K562 (cell line): ENCODE results near the gene PACC1. TPM values are rescaled to one million over a fixed set of nuclear protein-coding genes. Genes with fewer than 3 reads are reported as not detected.

Experiments used
- ADNP ChIP-seq: fragments of 200-800 bp; sonication (Bioruptor generic); IDR thresholded peaks from 2 replicates; pipeline ENCODE4 v1.6.1; 2016; ENCODE audit warnings: missing genetic modification characterization, missing compliant biosample characterization
- ARID1B ChIP-seq: fragments of 450-650 bp; IDR thresholded peaks from 2 replicates; pipeline ENCODE4 v1.6.1; 2016; ENCODE audit warnings: antibody characterized with exemption, mild to moderate bottlenecking, inconsistent platforms
- BACH1 ChIP-seq: fragments of 200-800 bp; sonication (Bioruptor generic); IDR thresholded peaks from 2 replicates; pipeline ENCODE4 v1.6.1; 2016; ENCODE audit warnings: missing genetic modification characterization, missing compliant biosample characterization
- C11orf30 ChIP-seq: fragments of 450-650 bp; IDR thresholded peaks from 2 replicates; pipeline ENCODE4 v1.6.1; 2016; ENCODE audit warnings: low read depth, mild to moderate bottlenecking
- CBX3 ChIP-seq, 2 experiments: IDR thresholded peaks; 1 replicate in 1 of 2; 2 replicates in 1 of 2; pipeline ENCODE4 v1.6.1; 2012; ENCODE audit warnings: inconsistent platforms in 2 of 2, low read length in 2 of 2, borderline replicate concordance in 1 of 2, control low read depth in 1 of 2
- CHD2 ChIP-seq: IDR thresholded peaks from 2 replicates; pipeline ENCODE4 v1.6.1; 2011; ENCODE audit warnings: low read depth, low read length
- ILF3 ChIP-seq: fragments of 450-650 bp; IDR thresholded peaks from 2 replicates; pipeline ENCODE4 v1.6.1; 2018; ENCODE audit warnings: antibody characterized with exemption, mild to moderate bottlenecking, moderate library complexity, borderline replicate concordance
- NBN ChIP-seq: fragments of 450-650 bp; IDR thresholded peaks from 2 replicates; pipeline ENCODE4 v1.6.1; 2016; ENCODE audit warnings: low read depth, mild to moderate bottlenecking
- NCOA4 ChIP-seq: fragments of 450-650 bp; IDR thresholded peaks from 2 replicates; pipeline ENCODE4 v1.6.1; 2018; ENCODE audit warnings: mild to moderate bottlenecking; ENCODE audit not compliant: partially characterized antibody
- NFYB ChIP-seq: IDR thresholded peaks from 2 replicates; pipeline ENCODE4 v1.6.1; 2011; ENCODE audit warnings: mild to moderate bottlenecking, moderate library complexity; ENCODE audit not compliant: insufficient read length; ENCODE audit errors: extremely low read depth
- RAD51 ChIP-seq: fragments of 450-650 bp; IDR thresholded peaks from 2 replicates; pipeline ENCODE4 v1.7.1; 2016; ENCODE audit warnings: low read depth, mild to moderate bottlenecking, borderline replicate concordance
- SRSF1 ChIP-seq: fragments of 200-400 bp; formaldehyde crosslinking; IDR thresholded peaks from 2 replicates; pipeline ENCODE4 v1.6.1; 2017; ENCODE audit warnings: mild to moderate bottlenecking, low read depth, low read length, moderate library complexity
- polyA plus RNA-seq, 8 experiments: library from polyadenylated mRNA; depleted of rRNA in 4 of 8; stranded (reverse) in 5 of 8; unstranded in 3 of 8; fragments of >200 nt; fragmentation: Nextera tagmentation in 2 of 8; fragmentation: Illumina TruSeq in 1 of 8; extraction: Ambion mirVana in 2 of 8; extraction: Trizol in 1 of 8; gene quantifications; 2 replicates each; pipeline versions ENCODE4 v1.2.1 to v1.2.3, GENCODE V29; 2011 to 2014; ENCODE audit warnings: inconsistent platforms in 1 of 8, missing spikeins in 1 of 8
- total RNA-seq, 7 experiments: library from RNA; depleted of rRNA in 6 of 7; stranded (reverse); fragments of >200 nt in 6 of 7; fragmentation: Illumina TruSeq in 2 of 7; extraction: Trizol in 2 of 7; gene quantifications; 2 replicates each; pipeline versions ENCODE4 v1.2.1 to v1.2.3, GENCODE V29; 2011 to 2021; ENCODE audit warnings: low replicate concordance in 1 of 7
- TF ChIP-seq, protein P1 (sequence below): fragments of 250-450 bp; sonication (Bioruptor Pico); IDR thresholded peaks from 2 replicates; pipeline ENCODE4 v1.8.0; 2022; ENCODE audit warnings: moderate library complexity, mild to moderate bottlenecking, inconsistent platforms
- TF ChIP-seq, protein P2 (sequence below): fragments of 250-450 bp; sonication (Bioruptor Pico); IDR thresholded peaks from 2 replicates; pipeline ENCODE4 v1.4.0; 2020; ENCODE audit warnings: mild to moderate bottlenecking
- TF ChIP-seq, protein P3 (sequence below): sonication (generic); formaldehyde crosslinking; IDR thresholded peaks from 2 replicates; pipeline ENCODE4 v1.8.1; 2022; ENCODE audit warnings: missing genetic modification reagents
- TF ChIP-seq, protein P4 (sequence below): fragments of 450-650 bp; IDR thresholded peaks from 2 replicates; pipeline ENCODE4 v1.6.1; 2016; ENCODE audit warnings: antibody characterized with exemption
- TF ChIP-seq, protein P5 (sequence below): sonication (generic); formaldehyde crosslinking; IDR thresholded peaks from 2 replicates; pipeline ENCODE4 v1.8.0; 2023; ENCODE audit warnings: mild to moderate bottlenecking, missing genetic modification reagents
- TF ChIP-seq, protein P6 (sequence below): fragments of 200-800 bp; sonication (Bioruptor generic); IDR thresholded peaks from 2 replicates; pipeline ENCODE4 v1.6.1; 2017; ENCODE audit warnings: missing genetic modification characterization, missing compliant biosample characterization

The PACC1 gene
- total and polyA plus RNA-seq, 9 of the 15 experiments (the other 6 are each of a cell fraction or from before 2014, with no cell fraction given), result 7.1 to 19.3 (median 14.9) TPM

DNA sequence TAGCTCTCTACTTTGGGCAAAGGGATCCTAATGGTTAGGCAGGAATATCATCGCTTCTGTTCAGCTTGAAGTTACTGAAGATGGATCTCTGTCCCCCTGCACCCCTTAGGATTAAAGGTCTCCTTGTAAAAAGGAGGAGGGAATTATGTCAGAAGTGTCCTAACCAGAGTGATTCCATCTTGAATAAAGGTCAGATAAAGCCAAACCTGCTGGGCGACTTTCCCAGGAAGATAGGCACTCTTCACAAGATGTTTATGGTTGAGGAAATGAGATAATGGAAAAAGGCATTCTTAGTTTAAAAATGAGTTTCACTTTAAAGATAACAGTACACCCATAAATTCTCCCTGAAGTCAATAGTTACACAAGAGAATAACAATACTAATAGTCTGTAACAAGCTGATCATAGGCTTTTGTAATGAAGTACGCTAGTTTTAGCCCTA lies 16.3 kb upstream of the PACC1 start (continued):
- TF ChIP-seq, protein P1, sequence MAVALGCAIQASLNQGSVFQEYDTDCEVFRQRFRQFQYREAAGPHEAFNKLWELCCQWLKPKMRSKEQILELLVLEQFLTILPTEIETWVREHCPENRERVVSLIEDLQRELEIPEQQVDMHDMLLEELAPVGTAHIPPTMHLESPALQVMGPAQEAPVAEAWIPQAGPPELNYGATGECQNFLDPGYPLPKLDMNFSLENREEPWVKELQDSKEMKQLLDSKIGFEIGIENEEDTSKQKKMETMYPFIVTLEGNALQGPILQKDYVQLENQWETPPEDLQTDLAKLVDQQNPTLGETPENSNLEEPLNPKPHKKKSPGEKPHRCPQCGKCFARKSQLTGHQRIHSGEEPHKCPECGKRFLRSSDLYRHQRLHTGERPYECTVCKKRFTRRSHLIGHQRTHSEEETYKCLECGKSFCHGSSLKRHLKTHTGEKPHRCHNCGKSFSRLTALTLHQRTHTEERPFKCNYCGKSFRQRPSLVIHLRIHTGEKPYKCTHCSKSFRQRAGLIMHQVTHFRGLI (CRISPR knock-in tag), result peak; percentile 88
- TF ChIP-seq CBX3 (IDR thresholded peaks at IDR 0.05; ENCODE audit: borderline replicate concordance in 1 of 2, low read length in 2 of 2) (no peak), NCOA4 (no peak), BACH1 (tag) (peak; percentile 78), CHD2 (no peak), ILF3 (peak; percentile 72; the same call in 1 of the 2 replicates), RAD51 (no peak), NFYB (no peak), ARID1B (peak; percentile 91), NBN (no peak), C11orf30 (no peak), SRSF1 (no peak), ADNP (peak; percentile 57; the same call in 1 of the 2 replicates)
- TF ChIP-seq, protein P2, sequence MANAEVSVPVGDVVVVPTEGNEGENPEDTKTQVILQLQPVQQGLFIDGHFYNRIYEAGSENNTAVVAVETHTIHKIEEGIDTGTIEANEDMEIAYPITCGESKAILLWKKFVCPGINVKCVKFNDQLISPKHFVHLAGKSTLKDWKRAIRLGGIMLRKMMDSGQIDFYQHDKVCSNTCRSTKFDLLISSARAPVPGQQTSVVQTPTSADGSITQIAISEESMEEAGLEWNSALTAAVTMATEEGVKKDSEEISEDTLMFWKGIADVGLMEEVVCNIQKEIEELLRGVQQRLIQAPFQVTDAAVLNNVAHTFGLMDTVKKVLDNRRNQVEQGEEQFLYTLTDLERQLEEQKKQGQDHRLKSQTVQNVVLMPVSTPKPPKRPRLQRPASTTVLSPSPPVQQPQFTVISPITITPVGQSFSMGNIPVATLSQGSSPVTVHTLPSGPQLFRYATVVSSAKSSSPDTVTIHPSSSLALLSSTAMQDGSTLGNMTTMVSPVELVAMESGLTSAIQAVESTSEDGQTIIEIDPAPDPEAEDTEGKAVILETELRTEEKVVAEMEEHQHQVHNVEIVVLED, result peak; percentile 69
- TF ChIP-seq, protein P3, sequence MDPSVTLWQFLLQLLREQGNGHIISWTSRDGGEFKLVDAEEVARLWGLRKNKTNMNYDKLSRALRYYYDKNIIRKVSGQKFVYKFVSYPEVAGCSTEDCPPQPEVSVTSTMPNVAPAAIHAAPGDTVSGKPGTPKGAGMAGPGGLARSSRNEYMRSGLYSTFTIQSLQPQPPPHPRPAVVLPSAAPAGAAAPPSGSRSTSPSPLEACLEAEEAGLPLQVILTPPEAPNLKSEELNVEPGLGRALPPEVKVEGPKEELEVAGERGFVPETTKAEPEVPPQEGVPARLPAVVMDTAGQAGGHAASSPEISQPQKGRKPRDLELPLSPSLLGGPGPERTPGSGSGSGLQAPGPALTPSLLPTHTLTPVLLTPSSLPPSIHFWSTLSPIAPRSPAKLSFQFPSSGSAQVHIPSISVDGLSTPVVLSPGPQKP (CRISPR knock-in tag), result no peak
- TF ChIP-seq, protein P4, sequence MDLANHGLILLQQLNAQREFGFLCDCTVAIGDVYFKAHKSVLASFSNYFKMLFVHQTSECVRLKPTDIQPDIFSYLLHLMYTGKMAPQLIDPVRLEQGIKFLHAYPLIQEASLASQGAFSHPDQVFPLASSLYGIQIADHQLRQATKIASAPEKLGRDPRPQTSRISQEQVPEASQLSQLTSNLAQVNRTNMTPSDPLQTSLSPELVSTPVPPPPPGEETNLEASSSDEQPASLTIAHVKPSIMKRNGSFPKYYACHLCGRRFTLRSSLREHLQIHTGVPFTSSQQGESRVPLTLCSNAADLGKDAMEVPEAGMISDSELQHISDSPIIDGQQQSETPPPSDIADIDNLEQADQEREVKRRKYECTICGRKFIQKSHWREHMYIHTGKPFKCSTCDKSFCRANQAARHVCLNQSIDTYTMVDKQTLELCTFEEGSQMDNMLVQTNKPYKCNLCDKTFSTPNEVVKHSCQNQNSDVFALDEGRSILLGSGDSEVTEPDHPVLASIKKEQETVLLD, result no peak
- TF ChIP-seq, protein P5, sequence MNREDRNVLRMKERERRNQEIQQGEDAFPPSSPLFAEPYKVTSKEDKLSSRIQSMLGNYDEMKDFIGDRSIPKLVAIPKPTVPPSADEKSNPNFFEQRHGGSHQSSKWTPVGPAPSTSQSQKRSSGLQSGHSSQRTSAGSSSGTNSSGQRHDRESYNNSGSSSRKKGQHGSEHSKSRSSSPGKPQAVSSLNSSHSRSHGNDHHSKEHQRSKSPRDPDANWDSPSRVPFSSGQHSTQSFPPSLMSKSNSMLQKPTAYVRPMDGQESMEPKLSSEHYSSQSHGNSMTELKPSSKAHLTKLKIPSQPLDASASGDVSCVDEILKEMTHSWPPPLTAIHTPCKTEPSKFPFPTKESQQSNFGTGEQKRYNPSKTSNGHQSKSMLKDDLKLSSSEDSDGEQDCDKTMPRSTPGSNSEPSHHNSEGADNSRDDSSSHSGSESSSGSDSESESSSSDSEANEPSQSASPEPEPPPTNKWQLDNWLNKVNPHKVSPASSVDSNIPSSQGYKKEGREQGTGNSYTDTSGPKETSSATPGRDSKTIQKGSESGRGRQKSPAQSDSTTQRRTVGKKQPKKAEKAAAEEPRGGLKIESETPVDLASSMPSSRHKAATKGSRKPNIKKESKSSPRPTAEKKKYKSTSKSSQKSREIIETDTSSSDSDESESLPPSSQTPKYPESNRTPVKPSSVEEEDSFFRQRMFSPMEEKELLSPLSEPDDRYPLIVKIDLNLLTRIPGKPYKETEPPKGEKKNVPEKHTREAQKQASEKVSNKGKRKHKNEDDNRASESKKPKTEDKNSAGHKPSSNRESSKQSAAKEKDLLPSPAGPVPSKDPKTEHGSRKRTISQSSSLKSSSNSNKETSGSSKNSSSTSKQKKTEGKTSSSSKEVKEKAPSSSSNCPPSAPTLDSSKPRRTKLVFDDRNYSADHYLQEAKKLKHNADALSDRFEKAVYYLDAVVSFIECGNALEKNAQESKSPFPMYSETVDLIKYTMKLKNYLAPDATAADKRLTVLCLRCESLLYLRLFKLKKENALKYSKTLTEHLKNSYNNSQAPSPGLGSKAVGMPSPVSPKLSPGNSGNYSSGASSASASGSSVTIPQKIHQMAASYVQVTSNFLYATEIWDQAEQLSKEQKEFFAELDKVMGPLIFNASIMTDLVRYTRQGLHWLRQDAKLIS, result no peak
- TF ChIP-seq, protein P6, sequence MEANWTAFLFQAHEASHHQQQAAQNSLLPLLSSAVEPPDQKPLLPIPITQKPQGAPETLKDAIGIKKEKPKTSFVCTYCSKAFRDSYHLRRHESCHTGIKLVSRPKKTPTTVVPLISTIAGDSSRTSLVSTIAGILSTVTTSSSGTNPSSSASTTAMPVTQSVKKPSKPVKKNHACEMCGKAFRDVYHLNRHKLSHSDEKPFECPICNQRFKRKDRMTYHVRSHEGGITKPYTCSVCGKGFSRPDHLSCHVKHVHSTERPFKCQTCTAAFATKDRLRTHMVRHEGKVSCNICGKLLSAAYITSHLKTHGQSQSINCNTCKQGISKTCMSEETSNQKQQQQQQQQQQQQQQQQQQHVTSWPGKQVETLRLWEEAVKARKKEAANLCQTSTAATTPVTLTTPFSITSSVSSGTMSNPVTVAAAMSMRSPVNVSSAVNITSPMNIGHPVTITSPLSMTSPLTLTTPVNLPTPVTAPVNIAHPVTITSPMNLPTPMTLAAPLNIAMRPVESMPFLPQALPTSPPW, result peak; percentile 61
